Measurements from ENCODE around the gene S100A1.

The S100A1 gene

GRCh38 chr1:153611356-153611755 lies 16.9 kb upstream of the S100A1 start:
- DNase-seq = no peak

- no peak for DNase-seq
These were observed 16.0 kb upstream of the S100A1 start for GRCh38 chr1:153612111-153612754.

- peak; percentile 66 for DNase-seq
These were observed 15.4 kb upstream of the S100A1 start, which contains the start of gene S100A16 for GRCh38 chr1:153612755-153613331. S100A16 (minus strand) TSS chr1:153613137; CDS start chr1:153608151, 4,986 bp downstream.

GRCh38 chr1:153613406-153613805 lies 14.8 kb upstream of the S100A1 start:
- DNase-seq = no peak

GRCh38 chr1:153614189-153614900 lies 13.9 kb upstream of the S100A1 start:
- no peak for DNase-seq

GRCh38 chr1:153614906-153615305 lies 13.3 kb upstream of the S100A1 start:
- DNase-seq = no peak

GRCh38 chr1:153615406-153615805 lies 12.8 kb upstream of the S100A1 start:
- DNase-seq = no peak

GRCh38 chr1:153616144-153616916 lies 11.9 kb upstream of the S100A1 start, which contains the start of gene S100A14:
S100A14 (minus strand) TSS chr1:153616325; CDS start chr1:153615858, 467 bp downstream.
- peak; percentile 55 for DNase-seq

GRCh38 chr1:153616917-153617311 lies 11.3 kb upstream of the S100A1 start:
- no peak for DNase-seq

- DNase-seq = no peak
These were observed 10.6 kb upstream of the S100A1 start for GRCh38 chr1:153617663-153618062.

GRCh38 chr1:153619171-153619570 lies 9.1 kb upstream of the S100A1 start:
- no peak for DNase-seq

- DNase-seq = no peak
These were observed 5.1 kb upstream of the S100A1 start for GRCh38 chr1:153623101-153623500.

GRCh38 chr1:153624965-153625611 lies 3.1 kb upstream of the S100A1 start:
- no peak for DNase-seq

GRCh38 chr1:153626477-153626903 lies 1.7 kb upstream of the S100A1 start:
- no peak for DNase-seq

GRCh38 chr1:153626904-153627714 lies 1.1 kb upstream of the S100A1 start, which contains the start of gene S100A13:
S100A13 (minus strand) TSS chr1:153627505; CDS start chr1:153626472, 1,033 bp downstream.
- DNase-seq = peak; percentile 49

GRCh38 chr1:153628638-153629342 lies 556 bp downstream of the S100A1 start:
- DNase-seq = no peak

- DNase-seq = no peak
These were observed 1.1 kb downstream of the S100A1 start for GRCh38 chr1:153629343-153629665.

- no peak for DNase-seq
These were observed 1.7 kb downstream of the S100A1 start for GRCh38 chr1:153629971-153630370.

GRCh38 chr1:153630384-153630783 lies 2.1 kb downstream of the S100A1 start:
- DNase-seq = no peak

- DNase-seq = no peak
These were observed 3.1 kb downstream of the S100A1 start for GRCh38 chr1:153631047-153632022.

Measured in hematopoietic multipotent progenitor cell treated with erythropoietin and hydrocortisone succinate and interleukin-3 and kit ligand, for 8 days (in vitro differentiated cells).